Measurements from ENCODE around the gene VGF.
"Not testable (repeated sequence)": the region's sequence is repeated elsewhere in the genome, so short reads cannot be mapped to it uniquely, and the experiment has no call there.

DNA sequence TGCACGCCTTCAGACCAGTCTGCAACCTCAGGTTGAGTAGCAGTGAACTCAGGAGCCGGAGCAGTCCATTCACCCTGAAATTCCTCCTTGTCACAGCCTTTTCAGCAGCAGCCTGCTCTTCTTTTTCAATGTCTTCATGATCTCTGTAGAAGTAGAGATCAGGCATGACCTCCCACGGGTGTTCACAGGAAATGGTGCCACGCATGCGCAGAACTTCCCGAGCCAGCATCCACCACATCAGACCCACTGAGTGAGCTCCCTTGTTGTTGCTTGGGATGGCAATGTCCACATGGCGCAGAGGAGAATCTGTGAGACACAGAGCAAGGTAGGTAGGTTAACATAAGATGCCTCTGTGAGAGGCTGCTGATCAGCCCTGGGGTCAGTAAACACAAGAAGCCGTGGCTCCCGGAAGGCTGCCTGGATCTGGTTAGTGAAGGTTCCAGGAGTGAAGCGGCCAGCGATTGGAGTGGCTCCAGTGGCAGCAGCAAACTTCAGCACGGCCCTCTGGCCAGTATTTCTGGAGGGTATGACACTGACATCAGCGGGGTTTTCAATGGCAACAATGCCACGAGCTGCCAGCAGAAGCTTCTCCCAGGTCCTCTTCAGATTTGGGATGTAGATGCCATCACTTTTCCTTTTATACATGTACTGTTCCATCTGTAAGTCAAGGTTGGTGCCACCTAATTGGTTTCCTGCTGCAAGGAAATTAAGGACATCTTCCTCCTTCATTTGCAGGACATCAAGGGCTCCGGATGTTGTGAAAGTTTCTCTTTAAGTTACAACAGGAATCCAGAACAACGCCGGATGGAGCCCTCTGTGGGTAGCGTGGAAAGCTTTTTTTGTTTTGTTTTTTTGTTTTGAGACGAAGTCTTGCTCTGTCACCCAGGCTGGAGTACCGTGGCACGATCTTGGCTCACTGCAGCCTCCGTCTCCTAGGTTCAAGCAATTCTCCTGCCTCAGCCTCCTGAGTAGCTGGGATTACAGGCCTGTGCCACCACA, 38.7 kb upstream of the VGF start:
- TF ChIP-seq, protein P1, sequence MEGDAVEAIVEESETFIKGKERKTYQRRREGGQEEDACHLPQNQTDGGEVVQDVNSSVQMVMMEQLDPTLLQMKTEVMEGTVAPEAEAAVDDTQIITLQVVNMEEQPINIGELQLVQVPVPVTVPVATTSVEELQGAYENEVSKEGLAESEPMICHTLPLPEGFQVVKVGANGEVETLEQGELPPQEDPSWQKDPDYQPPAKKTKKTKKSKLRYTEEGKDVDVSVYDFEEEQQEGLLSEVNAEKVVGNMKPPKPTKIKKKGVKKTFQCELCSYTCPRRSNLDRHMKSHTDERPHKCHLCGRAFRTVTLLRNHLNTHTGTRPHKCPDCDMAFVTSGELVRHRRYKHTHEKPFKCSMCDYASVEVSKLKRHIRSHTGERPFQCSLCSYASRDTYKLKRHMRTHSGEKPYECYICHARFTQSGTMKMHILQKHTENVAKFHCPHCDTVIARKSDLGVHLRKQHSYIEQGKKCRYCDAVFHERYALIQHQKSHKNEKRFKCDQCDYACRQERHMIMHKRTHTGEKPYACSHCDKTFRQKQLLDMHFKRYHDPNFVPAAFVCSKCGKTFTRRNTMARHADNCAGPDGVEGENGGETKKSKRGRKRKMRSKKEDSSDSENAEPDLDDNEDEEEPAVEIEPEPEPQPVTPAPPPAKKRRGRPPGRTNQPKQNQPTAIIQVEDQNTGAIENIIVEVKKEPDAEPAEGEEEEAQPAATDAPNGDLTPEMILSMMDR (tag by site-specific recombination; IDR thresholded peaks at IDR 0.05) = not testable (repeated sequence)
- TF ChIP-seq, protein P2, sequence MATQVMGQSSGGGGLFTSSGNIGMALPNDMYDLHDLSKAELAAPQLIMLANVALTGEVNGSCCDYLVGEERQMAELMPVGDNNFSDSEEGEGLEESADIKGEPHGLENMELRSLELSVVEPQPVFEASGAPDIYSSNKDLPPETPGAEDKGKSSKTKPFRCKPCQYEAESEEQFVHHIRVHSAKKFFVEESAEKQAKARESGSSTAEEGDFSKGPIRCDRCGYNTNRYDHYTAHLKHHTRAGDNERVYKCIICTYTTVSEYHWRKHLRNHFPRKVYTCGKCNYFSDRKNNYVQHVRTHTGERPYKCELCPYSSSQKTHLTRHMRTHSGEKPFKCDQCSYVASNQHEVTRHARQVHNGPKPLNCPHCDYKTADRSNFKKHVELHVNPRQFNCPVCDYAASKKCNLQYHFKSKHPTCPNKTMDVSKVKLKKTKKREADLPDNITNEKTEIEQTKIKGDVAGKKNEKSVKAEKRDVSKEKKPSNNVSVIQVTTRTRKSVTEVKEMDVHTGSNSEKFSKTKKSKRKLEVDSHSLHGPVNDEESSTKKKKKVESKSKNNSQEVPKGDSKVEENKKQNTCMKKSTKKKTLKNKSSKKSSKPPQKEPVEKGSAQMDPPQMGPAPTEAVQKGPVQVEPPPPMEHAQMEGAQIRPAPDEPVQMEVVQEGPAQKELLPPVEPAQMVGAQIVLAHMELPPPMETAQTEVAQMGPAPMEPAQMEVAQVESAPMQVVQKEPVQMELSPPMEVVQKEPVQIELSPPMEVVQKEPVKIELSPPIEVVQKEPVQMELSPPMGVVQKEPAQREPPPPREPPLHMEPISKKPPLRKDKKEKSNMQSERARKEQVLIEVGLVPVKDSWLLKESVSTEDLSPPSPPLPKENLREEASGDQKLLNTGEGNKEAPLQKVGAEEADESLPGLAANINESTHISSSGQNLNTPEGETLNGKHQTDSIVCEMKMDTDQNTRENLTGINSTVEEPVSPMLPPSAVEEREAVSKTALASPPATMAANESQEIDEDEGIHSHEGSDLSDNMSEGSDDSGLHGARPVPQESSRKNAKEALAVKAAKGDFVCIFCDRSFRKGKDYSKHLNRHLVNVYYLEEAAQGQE (tag by site-specific recombination; IDR thresholded peaks at IDR 0.05) = not testable (repeated sequence)
- not testable (repeated sequence) for TF ChIP-seq MZF1 (tag by site-specific recombination; IDR thresholded peaks at IDR 0.05; ENCODE audit: borderline replicate concordance); ZBTB21 (tag by site-specific recombination; IDR thresholded peaks at IDR 0.05); ZNF76 (tag by site-specific recombination; IDR thresholded peaks at IDR 0.05; ENCODE audit: borderline replicate concordance, low read depth)
- TF ChIP-seq, protein P3, sequence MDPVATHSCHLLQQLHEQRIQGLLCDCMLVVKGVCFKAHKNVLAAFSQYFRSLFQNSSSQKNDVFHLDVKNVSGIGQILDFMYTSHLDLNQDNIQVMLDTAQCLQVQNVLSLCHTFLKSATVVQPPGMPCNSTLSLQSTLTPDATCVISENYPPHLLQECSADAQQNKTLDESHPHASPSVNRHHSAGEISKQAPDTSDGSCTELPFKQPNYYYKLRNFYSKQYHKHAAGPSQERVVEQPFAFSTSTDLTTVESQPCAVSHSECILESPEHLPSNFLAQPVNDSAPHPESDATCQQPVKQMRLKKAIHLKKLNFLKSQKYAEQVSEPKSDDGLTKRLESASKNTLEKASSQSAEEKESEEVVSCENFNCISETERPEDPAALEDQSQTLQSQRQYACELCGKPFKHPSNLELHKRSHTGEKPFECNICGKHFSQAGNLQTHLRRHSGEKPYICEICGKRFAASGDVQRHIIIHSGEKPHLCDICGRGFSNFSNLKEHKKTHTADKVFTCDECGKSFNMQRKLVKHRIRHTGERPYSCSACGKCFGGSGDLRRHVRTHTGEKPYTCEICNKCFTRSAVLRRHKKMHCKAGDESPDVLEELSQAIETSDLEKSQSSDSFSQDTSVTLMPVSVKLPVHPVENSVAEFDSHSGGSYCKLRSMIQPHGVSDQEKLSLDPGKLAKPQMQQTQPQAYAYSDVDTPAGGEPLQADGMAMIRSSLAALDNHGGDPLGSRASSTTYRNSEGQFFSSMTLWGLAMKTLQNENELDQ (tag by site-specific recombination; IDR thresholded peaks at IDR 0.05; ENCODE audit: low read depth) = not testable (repeated sequence)
- TF ChIP-seq, protein P4, sequence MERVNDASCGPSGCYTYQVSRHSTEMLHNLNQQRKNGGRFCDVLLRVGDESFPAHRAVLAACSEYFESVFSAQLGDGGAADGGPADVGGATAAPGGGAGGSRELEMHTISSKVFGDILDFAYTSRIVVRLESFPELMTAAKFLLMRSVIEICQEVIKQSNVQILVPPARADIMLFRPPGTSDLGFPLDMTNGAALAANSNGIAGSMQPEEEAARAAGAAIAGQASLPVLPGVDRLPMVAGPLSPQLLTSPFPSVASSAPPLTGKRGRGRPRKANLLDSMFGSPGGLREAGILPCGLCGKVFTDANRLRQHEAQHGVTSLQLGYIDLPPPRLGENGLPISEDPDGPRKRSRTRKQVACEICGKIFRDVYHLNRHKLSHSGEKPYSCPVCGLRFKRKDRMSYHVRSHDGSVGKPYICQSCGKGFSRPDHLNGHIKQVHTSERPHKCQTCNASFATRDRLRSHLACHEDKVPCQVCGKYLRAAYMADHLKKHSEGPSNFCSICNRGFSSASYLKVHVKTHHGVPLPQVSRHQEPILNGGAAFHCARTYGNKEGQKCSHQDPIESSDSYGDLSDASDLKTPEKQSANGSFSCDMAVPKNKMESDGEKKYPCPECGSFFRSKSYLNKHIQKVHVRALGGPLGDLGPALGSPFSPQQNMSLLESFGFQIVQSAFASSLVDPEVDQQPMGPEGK (tag by site-specific recombination; IDR thresholded peaks at IDR 0.05) = not testable (repeated sequence)

Data from HEK293 (cell line).